GM23338 (cell line): ENCODE data around the gene ARHGAP10.

Experiments
- CREB1 ChIP-seq: fragments of 250-450 bp; sonication (Bioruptor Pico); IDR thresholded peaks from 2 replicates; pipeline ENCODE4 v1.5.0; 2020; ENCODE audit warnings: low read depth, mild to moderate bottlenecking, moderate library complexity
- EZH2 ChIP-seq: fragments of 200-600 bp; sonication (generic); IDR thresholded peaks from one replicate; pipeline ENCODE4 v1.8.0; 2017; ENCODE audit warnings: antibody characterized with exemption, mild to moderate bottlenecking, low read depth; ENCODE audit not compliant: unreplicated experiment
- EZH2phosphoT487 ChIP-seq: fragments of 200-600 bp; sonication (generic); IDR thresholded peaks from one replicate; pipeline ENCODE4 v1.8.1; 2018; ENCODE audit warnings: antibody characterized with exemption; ENCODE audit not compliant: unreplicated experiment
- TF ChIP-seq, protein P1 (sequence below): IDR thresholded peaks from one replicate; pipeline ENCODE4 v1.6.1; 2018; ENCODE audit warnings: antibody characterized with exemption; ENCODE audit not compliant: unreplicated experiment
- TF ChIP-seq, protein P2 (sequence below), 2 experiments: fragments of 200-600 bp in 1 of 2; sonication (generic) in 1 of 2; conservative IDR thresholded peaks; 2 replicates each; pipeline versions ENCODE4 v1.5.1 to v1.6.1; 2016 to 2017; ENCODE audit warnings: antibody characterized with exemption in 2 of 2, low read depth in 2 of 2, mild to moderate bottlenecking in 2 of 2, moderate library complexity in 1 of 2

DNA sequence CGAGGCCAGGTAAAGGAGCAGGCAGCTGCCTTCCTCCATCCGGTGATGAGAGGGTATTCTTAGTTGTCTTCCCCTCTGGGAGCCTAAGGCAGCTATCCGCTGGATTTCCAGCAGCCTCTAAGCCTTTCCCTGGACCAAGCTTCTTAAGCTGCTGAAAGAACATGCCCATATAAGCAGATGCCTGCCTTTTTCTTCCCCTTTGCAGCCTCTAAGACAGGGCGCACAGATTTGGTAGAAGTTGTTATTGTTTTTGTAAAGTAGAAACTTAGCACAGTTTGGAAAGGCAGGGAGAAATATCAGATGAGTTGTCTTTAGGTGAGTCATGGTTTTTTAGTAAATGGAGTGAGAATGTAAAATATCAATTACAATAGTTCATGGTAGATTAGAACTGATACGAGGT is 210.8 kb downstream of the ARHGAP10 start:
- TF ChIP-seq, protein P1, sequence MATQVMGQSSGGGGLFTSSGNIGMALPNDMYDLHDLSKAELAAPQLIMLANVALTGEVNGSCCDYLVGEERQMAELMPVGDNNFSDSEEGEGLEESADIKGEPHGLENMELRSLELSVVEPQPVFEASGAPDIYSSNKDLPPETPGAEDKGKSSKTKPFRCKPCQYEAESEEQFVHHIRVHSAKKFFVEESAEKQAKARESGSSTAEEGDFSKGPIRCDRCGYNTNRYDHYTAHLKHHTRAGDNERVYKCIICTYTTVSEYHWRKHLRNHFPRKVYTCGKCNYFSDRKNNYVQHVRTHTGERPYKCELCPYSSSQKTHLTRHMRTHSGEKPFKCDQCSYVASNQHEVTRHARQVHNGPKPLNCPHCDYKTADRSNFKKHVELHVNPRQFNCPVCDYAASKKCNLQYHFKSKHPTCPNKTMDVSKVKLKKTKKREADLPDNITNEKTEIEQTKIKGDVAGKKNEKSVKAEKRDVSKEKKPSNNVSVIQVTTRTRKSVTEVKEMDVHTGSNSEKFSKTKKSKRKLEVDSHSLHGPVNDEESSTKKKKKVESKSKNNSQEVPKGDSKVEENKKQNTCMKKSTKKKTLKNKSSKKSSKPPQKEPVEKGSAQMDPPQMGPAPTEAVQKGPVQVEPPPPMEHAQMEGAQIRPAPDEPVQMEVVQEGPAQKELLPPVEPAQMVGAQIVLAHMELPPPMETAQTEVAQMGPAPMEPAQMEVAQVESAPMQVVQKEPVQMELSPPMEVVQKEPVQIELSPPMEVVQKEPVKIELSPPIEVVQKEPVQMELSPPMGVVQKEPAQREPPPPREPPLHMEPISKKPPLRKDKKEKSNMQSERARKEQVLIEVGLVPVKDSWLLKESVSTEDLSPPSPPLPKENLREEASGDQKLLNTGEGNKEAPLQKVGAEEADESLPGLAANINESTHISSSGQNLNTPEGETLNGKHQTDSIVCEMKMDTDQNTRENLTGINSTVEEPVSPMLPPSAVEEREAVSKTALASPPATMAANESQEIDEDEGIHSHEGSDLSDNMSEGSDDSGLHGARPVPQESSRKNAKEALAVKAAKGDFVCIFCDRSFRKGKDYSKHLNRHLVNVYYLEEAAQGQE: no peak
- TF ChIP-seq, protein P2, sequence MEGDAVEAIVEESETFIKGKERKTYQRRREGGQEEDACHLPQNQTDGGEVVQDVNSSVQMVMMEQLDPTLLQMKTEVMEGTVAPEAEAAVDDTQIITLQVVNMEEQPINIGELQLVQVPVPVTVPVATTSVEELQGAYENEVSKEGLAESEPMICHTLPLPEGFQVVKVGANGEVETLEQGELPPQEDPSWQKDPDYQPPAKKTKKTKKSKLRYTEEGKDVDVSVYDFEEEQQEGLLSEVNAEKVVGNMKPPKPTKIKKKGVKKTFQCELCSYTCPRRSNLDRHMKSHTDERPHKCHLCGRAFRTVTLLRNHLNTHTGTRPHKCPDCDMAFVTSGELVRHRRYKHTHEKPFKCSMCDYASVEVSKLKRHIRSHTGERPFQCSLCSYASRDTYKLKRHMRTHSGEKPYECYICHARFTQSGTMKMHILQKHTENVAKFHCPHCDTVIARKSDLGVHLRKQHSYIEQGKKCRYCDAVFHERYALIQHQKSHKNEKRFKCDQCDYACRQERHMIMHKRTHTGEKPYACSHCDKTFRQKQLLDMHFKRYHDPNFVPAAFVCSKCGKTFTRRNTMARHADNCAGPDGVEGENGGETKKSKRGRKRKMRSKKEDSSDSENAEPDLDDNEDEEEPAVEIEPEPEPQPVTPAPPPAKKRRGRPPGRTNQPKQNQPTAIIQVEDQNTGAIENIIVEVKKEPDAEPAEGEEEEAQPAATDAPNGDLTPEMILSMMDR (conservative IDR thresholded peaks at IDR 0.05; ENCODE audit: low read depth in 2 of 2): no peak
- TF ChIP-seq CREB1 (no peak), EZH2 (no peak), EZH2phosphoT487 (no peak)
